Right lobe of liver (tissue), 6 donors: ENCODE measurements around the gene SLC39A13. TPM values are rescaled to one million over a fixed set of nuclear protein-coding genes. Genes with fewer than 3 reads are reported as not detected.

Experiments used
- ATAC-seq, 4 donors: fragments of 200-7000 bp; cut with Tn5 transposase; one replicate each; pipeline ENCODE4 v1.9.1; 2020; ENCODE audit warnings: mild to moderate bottlenecking in 4 of 4, moderate library complexity in 4 of 4
- DNase-seq, 3 donors: peaks; one replicate each; pipeline ENCODE4 v3.0.0-alpha.2; 2020
- H3K27ac ChIP-seq, 3 donors: fragments of 200-600 bp; one replicate each; pipeline ENCODE4 v1.8.0; 2022
- H3K27me3 ChIP-seq, 2 donors: fragments of 200-600 bp; one replicate each; pipeline ENCODE4 v1.8.0; 2022
- H3K36me3 ChIP-seq, 4 donors: fragments of 200-600 bp; sonication (generic) in 1 of 4; one replicate each; pipeline versions ENCODE4 v1.5.1 to v1.8.0; 2017 to 2022; ENCODE audit warnings: control low read depth in 1 of 4
- H3K4me1 ChIP-seq, 4 donors: fragments of 200-600 bp; sonication (generic) in 1 of 4; one replicate each; pipeline versions ENCODE4 v1.5.1 to v1.8.0; 2017 to 2022; ENCODE audit warnings: control low read depth in 1 of 4
- H3K4me3 ChIP-seq, 3 donors: fragments of 200-600 bp; one replicate each; pipeline ENCODE4 v1.8.0; 2022
- H3K9me3 ChIP-seq, 4 donors: fragments of 200-600 bp; sonication (generic) in 1 of 4; one replicate each; pipeline versions ENCODE4 v1.5.1 to v1.8.0; 2017 to 2022; ENCODE audit warnings: control low read depth in 1 of 4
- POLR2A ChIP-seq: fragments of 450-650 bp; IDR thresholded peaks from one replicate; pipeline ENCODE4 v1.6.1; 2017; ENCODE audit warnings: antibody characterized with exemption, mild to moderate bottlenecking
- WGBS: methylation state at CpG from one replicate; pipeline ENCODE4 v1.1.6; 2018; ENCODE audit warnings: low coverage, low lambda C conversion rate; ENCODE audit not compliant: insufficient coverage; ENCODE audit errors: missing lambda C conversion rate; 5-methylcytosine and 5-hydroxymethylcytosine counted together
- intact Hi-C, 2 donors: fragments of 100-400 bp; cut with DNase I; formaldehyde crosslinking; loops; one replicate each; pipeline versions ENCODE4 v1.11.2 to v1.14.1; 2022
- long read RNA-seq: library from polyadenylated mRNA; unstranded; transcript quantifications from one replicate; pipeline ENCODE4 v2.0.0, GENCODE V29; 2019
- total RNA-seq, 6 experiments: library from RNA; depleted of rRNA in 2 of 6; stranded (reverse); fragments of >200 nt in 2 of 6; fragmentation: NEBNext Ultra II Directional in 3 of 6; extraction: Animal tissue kit (Norgen Biotek cat#: 25700) in 3 of 6; gene quantifications; one replicate each; pipeline versions ENCODE4 v1.1.0 to v1.2.4, GENCODE V29; 2016 to 2023
- TF ChIP-seq, protein P1 (sequence below), 4 donors: fragments of 200-600 bp in 3 of 4; fragments of 450-650 bp in 1 of 4; IDR thresholded peaks; one replicate each; pipeline versions ENCODE4 v1.5.1 to v1.8.0; 2016 to 2022; ENCODE audit warnings: antibody characterized with exemption in 4 of 4, mild to moderate bottlenecking in 2 of 4
- donor health status: DM: no; HTN: yes; CAD: no.
- donor health status: DM: no; HTN: no; CAD: no.
- donor health status: DM: no; HTN: no; CAD: no.
- donor health status: DM: no; HTN: yes; CAD: no.
- donor health status: DM: no; HTN: yes; CAD: no.

SLC39A13 gene
- 10 to 100 TPM in 5 of 6 experiments, 1 to 10 TPM in 1; 9.8 to 21.2 (median 13.1) TPM for total RNA-seq
- long read RNA-seq, partial matches to known transcripts, result 0 of 3 reads
- long read RNA-seq, other reads (novel, unspliced or antisense), result 3 of 3 reads

DNA sequence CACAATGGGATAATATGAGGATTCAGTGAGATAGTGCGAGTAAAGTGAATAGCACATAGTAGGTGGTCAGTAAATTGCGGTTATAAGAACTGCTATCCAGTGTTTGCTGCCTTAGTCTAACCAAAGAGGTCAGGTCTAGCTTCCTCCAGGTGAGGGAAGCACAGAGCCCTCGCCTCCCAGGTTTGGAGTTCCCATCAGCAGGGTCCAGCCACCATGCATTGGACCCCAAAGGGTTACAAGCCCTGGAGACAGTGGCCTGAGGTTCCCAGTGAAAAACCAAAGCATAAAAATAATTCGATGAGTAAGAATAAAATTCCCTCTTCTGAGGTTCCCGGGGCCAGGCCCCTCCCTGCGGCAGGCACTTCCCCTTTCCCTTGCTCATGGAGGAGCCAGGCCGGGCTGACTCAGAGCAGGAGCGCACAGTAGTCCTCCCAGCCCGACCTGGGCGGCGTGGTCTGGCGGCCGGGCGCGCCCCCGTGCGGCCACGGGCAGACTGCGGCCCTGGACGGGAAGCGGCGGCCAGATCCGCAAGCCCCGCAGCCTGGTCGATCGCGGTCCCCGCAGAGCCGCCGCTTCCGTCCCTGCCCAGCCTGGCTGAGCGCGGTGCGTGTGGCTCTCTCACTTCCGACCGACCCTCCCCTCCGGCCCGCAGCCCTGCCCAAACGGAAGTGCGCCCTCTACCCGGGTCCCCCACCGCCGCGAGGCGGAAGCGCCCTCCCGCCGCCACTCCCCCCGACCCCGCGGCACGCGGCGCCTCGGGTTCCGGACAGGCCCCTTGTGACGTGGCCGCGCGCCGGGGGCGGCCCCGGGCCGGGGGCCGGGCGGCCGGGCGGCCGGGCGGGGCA, at the start of gene SLC39A13:
SLC39A13 (plus strand) TSS at position 845 of the 845 bp plus-strand sequence. CDS start 1,505 bp downstream, outside the sequence.
- Histone ChIP-seq H3K36me3 (no peaks in the 10 kb centered on the region), H3K9me3 (no peaks in the 10 kb centered on the region), H3K4me3 (peak within 1 kb of the TSS; percentile 78 to 86 (median 79)), H3K27ac (peak within 1 kb of the TSS; percentile 79 to 91 (median 88)), H3K4me1 (peaks cover 0 to 15% (median 2%) of the 10 kb centered on the region in 4 donors), H3K27me3 (no peaks in the 10 kb centered on the region)
- ATAC-seq (peak; percentile 88 to 95 (median 92)), DNase-seq (peak; percentile 97)
- peak; percentile 93 for TF ChIP-seq POLR2A
- TF ChIP-seq, protein P1, sequence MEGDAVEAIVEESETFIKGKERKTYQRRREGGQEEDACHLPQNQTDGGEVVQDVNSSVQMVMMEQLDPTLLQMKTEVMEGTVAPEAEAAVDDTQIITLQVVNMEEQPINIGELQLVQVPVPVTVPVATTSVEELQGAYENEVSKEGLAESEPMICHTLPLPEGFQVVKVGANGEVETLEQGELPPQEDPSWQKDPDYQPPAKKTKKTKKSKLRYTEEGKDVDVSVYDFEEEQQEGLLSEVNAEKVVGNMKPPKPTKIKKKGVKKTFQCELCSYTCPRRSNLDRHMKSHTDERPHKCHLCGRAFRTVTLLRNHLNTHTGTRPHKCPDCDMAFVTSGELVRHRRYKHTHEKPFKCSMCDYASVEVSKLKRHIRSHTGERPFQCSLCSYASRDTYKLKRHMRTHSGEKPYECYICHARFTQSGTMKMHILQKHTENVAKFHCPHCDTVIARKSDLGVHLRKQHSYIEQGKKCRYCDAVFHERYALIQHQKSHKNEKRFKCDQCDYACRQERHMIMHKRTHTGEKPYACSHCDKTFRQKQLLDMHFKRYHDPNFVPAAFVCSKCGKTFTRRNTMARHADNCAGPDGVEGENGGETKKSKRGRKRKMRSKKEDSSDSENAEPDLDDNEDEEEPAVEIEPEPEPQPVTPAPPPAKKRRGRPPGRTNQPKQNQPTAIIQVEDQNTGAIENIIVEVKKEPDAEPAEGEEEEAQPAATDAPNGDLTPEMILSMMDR (IDR thresholded peaks at IDR 0.05), result peak; percentile 83 to 97 (median 95)
- WGBS, result 0% methylated on average over 17 of the region's 70 CpGs
- intact Hi-C loops, result no loop called here

DNA sequence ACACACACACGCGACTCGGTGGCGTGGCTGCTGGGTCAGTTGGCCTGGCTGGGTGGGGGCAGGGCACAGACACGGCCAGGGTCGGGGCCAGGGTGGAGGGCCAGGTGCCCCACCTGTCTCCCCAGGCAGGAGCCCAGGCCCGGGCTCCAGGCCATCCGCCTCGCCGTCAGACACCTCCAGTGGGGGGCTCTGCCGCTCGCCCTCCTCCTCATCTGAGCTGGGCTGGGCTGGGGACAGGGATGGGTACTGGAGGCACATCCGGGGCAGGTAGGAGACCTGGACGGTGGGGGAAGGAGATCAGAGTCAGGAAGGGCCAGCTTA, 49.7 kb upstream of the SLC39A13 start:
- Histone ChIP-seq H3K4me3 (no peak overlapping the region), H3K36me3 (no peaks in the 10 kb centered on the region), H3K9me3 (no peaks in the 10 kb centered on the region), H3K27ac (no peak overlapping the region), H3K27me3 (no peaks in the 10 kb centered on the region), H3K4me1 (no peaks in the 10 kb centered on the region)
- intact Hi-C loops, result loop anchor here in 1 of 2 donors (10.0 kb wide), 1 partner anchor 94 kb away; no protein-coding TSS in a partner anchor
- DNase-seq, result peak in 1 of 3 donors; percentile 45
- ATAC-seq, result no peak
- TF ChIP-seq, protein P1 (IDR thresholded peaks at IDR 0.05), result no peak
- TF ChIP-seq POLR2A, result no peak
- WGBS, result 49% methylated on average over 2 of the region's 14 CpGs

DNA sequence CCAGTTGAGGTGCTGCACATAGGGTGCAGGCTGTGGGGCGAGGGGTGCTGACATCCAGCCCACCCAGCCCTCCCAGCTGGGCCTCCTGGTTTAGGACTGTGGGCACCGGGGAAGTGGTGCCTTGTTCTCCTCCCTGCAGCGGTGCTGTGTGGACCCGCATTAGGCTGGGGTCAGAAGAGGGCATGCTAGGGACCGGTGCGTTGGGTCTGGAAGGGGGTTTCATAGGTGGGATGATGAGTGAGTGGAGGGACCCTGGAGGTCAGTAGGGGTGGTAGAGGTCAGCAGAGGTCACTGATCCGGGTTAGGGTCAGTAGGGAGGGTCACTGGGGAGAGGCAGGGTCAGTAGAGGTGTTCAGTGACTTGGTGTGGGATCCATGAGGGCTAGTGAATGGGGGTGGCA, 49.2 kb upstream of the SLC39A13 start:
- no peak overlapping the region for H3K4me3 ChIP-seq
- H3K36me3 ChIP-seq, result no peaks in the 10 kb centered on the region
- 68% methylated on average over 6 of the region's 7 CpGs for WGBS
- H3K27me3 ChIP-seq, result no peaks in the 10 kb centered on the region
- no peaks in the 10 kb centered on the region for H3K4me1 ChIP-seq
- no peak for ATAC-seq
- peak in 1 of 3 donors; percentile 42 for DNase-seq
- H3K9me3 ChIP-seq, result no peaks in the 10 kb centered on the region
- intact Hi-C loops, result loop anchor here in 1 of 2 donors (10.0 kb wide), 1 partner anchor 94 kb away; no protein-coding TSS in a partner anchor
- H3K27ac ChIP-seq, result no peak overlapping the region
- TF ChIP-seq, protein P1 (IDR thresholded peaks at IDR 0.05), result no peak
- TF ChIP-seq POLR2A, result no peak

DNA sequence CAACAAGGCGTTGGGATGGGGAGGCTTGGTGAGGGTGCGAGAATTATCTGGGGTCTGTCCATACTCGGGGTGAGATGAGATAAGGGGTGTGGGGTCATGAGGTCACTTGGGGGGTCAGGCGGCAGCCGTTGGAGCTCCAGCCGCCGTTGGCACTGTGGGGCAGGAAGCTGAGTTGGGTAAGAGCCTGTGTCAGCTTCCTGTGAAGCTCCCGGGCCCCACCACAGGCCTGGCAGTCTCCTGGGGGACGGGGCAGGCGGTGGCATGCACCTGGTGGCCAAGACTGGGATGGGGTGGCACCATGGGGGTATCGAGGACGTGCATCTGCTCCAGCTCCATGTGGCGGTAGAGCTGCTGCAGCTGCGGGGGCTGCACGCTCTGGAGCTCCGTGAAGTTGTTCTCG, 48.8 kb upstream of the SLC39A13 start:
- intact Hi-C loops, result loop anchor here in 1 of 2 donors (10.0 kb wide), 1 partner anchor 95 kb away; no protein-coding TSS in a partner anchor

More for the DNA sequence above, 48.8 kb upstream of the SLC39A13 start:
- Histone ChIP-seq H3K36me3 (no peaks in the 10 kb centered on the region), H3K4me1 (no peaks in the 10 kb centered on the region), H3K9me3 (no peaks in the 10 kb centered on the region), H3K4me3 (no peak overlapping the region), H3K27ac (no peak overlapping the region), H3K27me3 (no peaks in the 10 kb centered on the region)
- WGBS, result 69% methylated on average over 9 of the region's 17 CpGs
- TF ChIP-seq POLR2A, result no peak
- TF ChIP-seq, protein P1 (IDR thresholded peaks at IDR 0.05), result no peak
- DNase-seq (peak in 2 of 3 donors; percentile 44 to 53), ATAC-seq (no peak)
